Measurements from ENCODE around the gene CRYL1.

CRYL1 gene, protein sequence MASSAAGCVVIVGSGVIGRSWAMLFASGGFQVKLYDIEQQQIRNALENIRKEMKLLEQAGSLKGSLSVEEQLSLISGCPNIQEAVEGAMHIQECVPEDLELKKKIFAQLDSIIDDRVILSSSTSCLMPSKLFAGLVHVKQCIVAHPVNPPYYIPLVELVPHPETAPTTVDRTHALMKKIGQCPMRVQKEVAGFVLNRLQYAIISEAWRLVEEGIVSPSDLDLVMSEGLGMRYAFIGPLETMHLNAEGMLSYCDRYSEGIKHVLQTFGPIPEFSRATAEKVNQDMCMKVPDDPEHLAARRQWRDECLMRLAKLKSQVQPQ

DNA sequence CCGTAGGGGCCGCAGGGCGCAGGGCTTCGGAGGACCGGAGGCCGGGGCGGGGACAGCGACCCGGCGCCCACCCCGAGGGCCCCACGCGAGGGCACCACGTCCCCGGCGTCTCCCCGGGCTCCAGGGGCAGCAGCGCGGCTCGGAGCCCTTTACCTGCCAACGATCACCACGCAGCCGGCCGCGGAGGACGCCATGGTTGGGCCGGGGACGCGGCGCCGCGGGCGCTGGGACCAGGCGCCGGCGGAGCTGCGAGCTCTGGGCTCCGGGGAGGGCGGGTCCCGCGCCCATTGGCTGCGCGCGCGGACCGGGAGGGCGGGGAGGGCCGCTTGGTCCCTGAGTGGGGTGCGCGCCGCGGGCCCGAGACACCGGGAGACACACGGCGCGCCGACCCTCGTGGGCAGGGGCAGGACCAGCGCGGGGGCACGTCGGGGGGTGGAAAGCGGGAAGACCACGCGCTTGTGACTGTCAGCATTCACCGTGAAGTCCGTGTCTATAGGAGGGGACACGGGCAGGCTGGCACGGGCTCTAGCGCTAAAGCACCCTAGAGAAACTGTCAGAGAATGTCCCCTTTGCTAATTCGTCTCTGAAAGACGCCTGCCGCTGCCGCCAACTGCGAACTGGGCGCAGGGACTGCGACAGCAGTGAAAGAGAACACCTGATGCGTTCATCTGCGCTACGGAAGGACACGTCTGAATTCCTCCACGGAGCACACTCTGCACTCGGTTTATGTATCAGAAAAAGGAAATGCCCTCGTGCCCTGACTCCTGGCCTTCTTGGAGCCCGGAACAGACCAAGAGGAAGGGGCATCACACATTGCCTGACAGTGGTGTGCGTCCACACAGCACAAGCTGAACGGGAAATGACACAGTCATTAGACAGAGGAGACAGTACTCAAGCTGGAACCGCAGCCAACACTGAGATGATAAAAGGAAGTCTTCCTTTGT lies at the start of gene CRYL1:
CRYL1 (minus strand) TSS at position 257 of the 944 bp plus-strand sequence; CDS start at position 194, 63 bp downstream.
- peak; percentile 34 for DNase-seq (ENCODE audit: low read depth, low spot score)

DNA sequence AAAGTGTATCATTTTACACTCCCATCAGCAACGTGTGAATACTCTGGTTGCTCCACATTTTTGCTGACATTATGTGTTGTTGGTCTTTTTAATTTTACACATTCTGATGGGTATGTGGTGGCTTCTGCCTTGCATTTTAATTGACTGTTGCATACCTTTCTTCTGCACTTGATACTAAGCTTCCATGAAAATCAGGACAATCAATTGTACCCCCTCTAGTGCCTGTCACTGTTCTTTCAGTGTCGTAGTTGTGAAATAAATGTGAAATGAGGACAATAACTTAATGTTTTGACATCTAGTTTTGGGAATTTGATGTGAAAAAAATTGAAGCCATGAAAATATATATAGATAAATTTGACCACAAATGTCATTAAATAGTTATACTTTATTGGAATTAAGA lies 48.0 kb upstream of the CRYL1 start:
- DNase-seq (ENCODE audit: low read depth, low spot score): no peak

DNA sequence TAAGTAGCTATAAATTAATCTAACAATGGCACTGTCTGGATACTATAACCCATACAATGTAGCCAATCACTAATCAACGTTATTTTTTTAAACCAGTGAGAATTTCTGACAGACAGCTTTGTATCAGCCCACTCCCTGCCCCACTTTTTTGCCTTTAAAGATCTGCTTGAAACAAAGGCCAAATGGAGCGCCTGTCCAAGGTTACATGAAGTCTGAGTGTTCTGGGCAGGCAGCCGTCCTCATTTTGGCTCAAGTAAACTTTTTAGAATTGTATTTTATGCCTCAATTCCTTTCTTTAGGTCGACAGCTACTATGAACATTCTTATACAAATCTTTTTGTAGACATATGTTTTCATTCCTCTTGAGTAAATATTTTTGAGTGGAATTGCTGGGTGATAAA lies 47.5 kb upstream of the CRYL1 start:
- no peak for DNase-seq (ENCODE audit: low read depth, low spot score)

DNA sequence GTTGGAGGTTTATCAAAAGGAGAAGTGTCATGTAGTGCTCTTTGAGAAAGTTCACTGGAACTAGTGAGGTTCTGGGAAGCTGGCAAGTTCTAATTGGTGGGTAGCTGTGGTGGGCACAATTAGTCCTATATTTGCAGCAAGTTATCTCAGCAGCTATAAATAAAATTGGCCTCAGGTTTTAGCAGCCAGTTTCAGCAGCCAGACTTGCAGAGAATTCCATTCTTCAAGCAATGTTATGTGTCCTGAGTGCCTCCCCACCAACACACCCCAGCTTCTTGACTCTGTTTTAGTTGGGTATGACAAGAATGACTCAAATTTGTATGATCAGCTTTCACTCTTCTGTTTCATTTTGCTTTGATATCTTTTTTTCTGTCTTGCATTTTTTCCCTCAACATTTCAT lies 46.0 kb upstream of the CRYL1 start:
- no peak for DNase-seq (ENCODE audit: low read depth, low spot score)

DNA sequence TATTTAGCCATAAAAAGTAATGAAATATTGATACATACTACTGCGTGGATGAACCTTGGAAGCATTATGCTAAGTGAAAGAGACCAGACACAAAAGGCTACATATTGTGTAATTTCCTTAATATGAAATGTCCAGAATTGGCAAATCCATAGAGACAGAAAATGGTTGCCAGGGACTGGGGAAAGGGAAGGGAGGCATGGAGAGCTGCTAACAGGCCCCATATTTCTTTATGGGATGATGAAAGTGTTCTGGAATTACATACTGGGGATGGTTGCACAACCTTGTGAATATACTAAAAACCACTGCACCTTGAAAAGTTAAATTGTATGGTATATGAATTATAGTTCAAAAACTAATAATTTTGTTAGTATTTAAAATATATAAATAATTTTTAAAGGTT lies 44.9 kb upstream of the CRYL1 start:
- DNase-seq (ENCODE audit: low read depth, low spot score): no peak

DNA sequence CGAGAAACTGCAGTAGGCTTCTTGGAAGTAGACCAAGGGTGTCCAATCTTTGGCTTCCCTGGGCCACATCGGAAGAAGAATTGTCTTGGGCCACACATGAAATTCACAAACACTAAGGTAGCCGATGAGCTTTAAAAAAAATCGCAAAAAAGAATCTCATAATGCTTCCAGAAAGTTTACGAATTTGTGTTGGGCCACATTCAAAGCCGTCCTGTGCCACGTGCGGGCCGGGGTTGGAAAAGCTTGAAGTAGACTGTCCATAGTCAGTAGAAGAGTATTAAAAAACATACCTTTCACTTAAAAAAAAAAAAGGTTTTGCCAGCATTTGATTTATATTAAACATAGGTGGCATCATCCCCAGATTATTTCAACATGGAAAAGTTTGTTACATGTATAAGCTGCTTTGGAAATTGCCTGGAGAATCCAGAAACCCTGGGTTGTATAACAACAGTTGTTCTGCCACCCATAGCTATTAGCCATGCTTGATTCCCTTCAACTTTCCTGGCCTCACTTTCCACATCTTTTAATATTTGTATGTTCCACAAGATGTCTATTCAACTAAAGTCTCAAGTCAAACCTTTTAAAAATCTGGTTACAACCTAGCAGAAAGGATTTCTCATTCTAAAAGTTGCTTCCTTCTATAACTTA lies 42.3 kb upstream of the CRYL1 start:
- DNase-seq (ENCODE audit: low read depth, low spot score): no peak

DNA sequence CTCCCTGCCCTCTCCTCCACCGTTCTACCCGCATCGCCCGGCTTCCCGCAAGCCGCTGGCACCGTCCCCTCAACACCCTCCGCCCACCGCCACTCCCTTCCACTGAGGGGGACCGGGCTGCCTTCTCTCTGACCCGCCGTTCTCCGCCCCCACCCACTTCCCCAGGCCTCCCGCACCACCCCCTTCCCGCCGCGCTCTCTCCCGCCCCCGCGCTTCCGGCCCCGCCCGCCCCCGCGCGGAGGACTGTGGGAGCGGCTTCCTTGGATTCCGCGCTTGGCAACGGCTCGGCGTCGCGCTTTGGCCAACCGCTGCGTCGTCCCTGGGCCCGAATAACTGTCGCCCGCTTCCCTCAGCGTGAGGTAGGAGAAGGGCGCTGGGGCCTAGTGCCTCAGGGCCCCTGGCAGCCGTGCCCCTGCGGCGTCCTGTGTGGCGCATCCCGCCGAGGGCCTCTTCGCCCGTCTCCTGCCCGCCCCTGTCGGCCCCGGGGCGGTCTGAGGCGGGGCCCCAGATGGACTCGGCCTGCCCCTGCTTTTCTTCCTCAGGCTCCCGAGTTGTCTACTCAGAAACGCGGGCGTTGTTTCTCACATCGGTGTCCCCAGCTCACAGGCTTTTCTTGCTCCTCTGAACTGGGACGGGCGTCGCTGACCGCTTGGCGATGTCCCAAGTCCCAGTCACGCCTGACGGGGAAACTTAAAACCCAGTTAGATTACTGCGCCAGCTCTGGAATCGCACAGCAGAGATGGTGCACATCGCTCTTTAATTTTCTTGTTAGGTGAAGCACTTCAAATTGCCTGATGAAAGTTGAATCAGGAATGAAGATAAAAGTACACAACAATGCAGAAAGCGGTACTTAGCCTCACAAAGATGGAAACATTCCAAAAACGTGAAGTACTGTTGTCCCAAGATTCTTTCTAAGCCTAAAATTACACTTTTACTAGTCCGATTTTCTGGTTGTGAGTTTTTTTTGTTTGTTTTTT lies 41.5 kb upstream of the CRYL1 start, which contains the start of gene IFT88:
IFT88 (plus strand) TSS at position 260 of the 977 bp plus-strand sequence. CDS start 7,229 bp downstream, outside the sequence.
- peak; percentile 41 for DNase-seq (ENCODE audit: low read depth, low spot score)

DNA sequence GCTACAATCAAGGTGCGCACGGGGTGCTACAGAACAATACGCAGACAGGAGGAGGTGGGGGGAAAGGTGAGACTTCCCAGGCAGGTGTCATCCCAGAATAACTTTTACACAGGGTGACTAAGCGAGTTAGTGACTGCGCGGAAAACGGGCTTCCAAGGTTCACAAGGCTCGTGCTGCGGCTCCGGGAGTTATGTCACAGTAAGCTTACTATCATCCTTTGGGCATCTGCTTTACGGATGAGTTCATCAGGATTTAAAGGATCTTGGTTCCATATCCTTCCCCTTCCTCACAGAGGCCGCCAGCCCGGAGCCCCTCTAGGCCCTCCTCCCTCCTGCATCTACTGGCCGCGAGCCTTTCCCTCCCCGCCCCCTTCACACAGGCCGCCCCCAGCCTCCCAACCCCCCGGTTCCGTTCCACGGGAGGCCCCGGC lies 40.8 kb upstream of the CRYL1 start:
- DNase-seq (ENCODE audit: low read depth, low spot score): peak; percentile 2

DNA sequence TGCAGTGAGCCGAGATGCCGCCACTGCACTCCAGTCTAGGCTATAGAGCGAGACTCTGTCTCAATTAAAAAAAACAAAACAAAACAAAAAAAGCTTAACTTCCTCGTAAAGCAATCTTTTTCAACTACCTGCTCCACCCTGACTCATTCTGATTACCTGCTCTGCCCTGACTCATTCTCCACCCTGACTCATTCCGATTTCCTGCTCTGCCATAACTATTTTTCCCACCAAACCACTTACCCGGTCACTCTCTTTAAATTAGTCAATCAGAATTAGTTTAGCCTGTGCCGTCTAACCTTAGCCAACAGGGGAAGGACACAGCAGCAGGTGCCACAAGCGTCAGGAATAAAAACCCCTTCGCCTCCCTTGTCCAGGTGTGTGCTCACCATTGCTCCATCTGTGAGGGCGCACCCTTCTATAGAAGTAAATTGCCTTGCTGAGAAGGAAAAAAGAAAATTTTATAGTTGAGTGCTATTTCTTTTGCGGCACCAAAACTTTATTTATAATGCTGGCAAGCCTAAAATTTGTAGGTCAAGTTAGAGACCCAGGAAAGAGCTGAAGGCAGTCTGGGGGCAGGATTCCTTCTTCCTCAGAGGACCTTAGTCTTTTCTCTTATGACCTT lies 39.6 kb upstream of the CRYL1 start:
- DNase-seq (ENCODE audit: low read depth, low spot score): no peak

DNA sequence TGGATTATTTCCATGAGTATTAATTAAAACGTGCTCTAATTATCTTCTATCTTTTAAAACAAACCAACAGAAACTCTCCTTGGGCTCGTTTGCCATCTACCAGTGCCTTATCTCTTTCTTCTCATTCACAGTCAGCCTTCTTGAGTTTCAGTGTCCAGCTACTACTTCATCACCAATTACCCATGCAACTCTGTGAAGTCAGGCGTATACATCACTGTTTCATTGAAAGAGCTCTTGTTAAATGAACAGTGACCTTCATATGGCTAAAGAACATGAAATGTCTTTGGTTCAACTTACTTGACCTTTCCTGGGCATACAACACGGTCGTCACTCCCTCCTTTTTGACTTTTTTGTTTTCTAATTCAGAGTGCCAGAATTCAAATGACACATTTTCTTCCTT lies 36.1 kb upstream of the CRYL1 start:
- no peak for DNase-seq (ENCODE audit: low read depth, low spot score)

DNA sequence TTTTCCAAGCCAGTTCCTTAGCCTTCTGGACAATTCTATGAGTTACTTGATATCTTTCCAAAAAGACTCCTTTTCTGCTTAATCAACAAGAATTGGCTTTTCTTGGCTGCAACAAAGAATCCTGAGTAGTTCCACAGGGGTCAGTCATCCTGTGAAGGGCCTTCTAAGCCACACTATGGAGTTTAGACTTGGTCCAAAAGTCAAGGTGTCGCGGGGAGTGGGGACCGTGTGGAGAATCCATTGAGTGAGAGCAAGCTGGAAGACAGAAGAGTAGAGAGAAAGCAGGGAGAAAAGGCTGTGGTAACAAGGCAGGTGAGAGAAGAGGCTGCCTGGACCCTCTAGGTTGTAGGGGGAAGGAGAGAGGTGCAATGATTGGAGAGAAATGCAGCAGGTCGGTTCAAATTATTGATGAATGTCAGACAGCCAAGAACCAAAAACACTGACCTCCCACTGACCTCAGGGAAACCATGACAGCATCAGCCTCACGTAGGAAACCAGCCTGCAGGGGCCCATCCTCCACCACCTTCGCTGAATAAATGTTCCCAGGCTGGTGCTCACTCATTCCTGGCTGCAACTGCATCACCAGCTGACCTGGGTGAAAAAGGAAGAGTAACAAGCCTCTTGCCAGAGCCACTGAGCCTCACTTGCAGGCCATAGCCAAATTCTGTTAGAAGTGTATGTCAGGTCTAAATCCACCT lies 34.2 kb upstream of the CRYL1 start:
- DNase-seq (ENCODE audit: low read depth, low spot score): no peak

DNA sequence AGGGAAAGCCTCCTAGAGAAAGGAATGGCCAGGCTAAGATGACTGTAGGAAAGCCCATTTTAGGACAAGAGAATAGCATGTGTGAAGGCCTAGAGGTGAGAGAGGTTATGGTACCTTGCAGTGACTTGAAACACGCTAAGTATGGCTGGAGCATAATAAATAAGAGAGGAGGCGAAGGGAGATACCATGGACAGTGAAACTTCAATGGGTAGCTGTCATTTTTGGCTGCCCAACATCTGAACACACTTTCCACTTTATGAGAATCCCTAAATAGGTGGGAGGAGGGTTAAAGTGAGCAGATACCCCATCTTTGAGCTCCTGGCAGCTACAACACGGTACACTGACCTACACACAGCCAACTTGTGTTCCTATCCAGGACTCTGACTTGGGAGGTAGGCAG lies 33.3 kb upstream of the CRYL1 start:
- DNase-seq (ENCODE audit: low read depth, low spot score): no peak

DNA sequence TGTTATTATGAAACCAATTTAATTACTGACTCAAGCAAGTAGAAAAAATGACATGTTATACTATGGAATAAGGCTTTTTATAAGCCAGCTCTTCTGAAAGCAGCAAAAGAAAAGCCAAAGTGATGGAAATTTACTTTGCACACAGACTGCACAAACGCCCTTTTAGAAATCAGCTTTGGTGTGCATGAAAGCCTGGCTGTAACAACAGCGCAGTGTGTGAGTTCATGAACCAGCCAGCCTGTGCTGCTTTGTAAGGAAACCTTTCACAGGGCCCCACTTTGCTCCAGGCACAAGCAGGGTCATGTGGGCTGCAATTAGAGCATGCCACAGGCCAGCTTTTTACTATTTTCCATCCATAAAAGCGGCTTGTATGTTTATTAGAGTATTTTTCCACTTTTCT lies 27.7 kb upstream of the CRYL1 start:
- no peak for DNase-seq (ENCODE audit: low read depth, low spot score)

DNA sequence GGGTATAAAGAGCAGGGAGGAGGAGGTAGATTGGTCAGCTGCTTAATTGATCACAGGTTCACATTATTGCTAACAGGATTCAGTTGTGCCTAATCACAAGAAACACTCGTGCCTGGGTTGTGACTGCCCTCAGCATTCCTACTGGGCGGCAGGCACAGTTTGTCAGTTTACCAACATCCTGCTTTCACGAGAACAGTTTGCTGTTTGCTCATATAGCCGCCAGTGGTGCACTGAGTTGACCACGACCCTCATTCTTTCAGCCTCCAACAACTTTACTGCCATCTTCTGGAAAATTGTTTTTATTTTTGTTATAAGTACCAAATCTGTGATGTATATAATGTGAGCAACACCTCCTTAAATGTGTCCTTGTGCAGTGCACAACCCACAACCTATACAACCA lies 25.1 kb upstream of the CRYL1 start:
- DNase-seq (ENCODE audit: low read depth, low spot score): no peak

DNA sequence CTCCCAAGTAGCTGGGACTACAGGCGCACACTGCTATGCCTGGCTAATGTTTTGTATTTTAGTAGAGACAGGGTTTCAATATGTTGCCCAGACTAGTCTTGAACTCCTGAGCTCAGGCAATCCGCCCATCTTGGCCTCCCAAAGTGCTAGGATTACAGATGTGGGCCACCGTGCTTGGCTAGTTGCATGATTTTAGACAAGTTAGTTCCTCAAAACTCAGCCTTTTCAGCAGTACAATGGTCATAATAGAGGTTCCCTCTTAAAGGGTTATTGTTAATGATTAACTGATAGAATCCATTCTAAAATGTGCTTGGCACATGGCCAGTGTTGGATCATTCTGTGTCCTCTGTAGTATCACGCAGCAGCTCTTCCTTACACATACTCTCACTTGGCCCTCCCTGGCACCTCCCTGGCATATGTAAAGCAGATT lies 21.8 kb upstream of the CRYL1 start:
- no peak for DNase-seq (ENCODE audit: low read depth, low spot score)

DNA sequence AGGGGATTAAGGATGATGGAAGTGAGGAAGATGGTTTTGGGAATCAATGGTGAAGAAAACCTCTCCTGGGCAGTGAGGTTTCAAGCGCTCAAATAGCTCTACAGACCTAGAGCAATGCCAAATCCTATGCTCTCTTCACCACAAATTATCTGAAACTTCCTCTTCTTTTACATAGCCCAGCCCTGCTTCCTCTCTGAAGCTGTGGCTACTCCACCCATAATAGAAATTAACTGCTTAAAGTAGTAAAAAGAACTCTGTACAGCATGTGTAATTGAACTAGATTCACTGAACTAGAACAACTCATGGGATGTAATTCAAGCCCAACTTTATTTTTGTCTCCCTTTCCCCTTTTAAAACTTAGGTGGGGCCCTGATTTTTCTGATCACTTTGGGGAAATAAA lies 20.9 kb upstream of the CRYL1 start:
- no peak for DNase-seq (ENCODE audit: low read depth, low spot score)

DNA sequence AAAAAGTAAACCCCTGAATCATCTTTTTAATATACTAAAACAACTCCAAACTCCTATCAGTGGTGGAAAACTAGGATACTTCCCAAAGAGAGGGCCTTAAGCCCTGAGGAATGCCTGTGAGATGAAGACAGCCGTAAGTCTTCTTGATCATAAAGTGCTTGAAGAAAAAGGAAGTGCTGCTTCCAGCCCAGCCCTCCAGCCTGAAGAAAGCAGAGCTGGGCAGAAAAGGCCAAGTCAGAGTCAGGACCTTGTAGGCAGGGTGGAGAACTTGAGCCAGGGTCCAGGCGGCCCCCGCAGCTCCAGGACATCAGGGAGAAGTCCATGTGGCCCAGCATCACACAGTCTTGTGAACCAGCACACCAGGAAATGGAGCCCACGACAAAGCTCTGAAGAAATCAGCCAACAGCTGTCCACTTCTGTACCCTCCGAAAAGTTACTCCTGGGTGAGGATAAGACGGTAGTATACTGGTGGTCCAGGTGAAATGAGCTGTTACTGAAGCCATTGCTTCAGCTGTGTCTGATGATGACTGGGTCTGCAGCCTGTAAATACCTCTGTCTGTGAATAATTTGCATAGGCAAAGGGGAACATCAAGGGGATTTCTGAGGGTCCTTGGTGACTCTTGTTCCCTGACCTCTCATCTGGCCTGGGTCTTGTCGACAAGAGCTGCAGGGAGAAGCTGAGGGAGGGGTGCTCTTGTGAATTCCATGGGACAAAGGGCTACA lies 18.7 kb upstream of the CRYL1 start:
- no peak for DNase-seq (ENCODE audit: low read depth, low spot score)

DNA sequence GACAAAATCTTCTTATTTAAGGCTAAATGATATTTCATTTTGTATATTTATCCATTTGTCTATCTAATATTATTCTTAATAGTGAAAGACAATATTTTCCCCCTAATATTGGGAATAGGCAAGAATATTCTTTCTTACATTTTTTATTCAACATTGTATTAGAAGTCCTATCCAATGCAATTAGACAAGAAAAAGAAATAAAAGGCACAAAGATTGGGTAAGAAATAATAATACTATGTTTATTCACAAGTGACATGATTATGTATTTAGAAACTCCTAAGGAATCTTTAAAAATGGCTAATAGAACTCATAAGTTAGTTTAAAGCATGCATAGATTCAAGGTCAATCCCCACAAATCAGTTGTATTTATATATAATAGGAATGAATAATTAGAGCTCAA lies 11.3 kb upstream of the CRYL1 start:
- DNase-seq (ENCODE audit: low read depth, low spot score): no peak

DNA sequence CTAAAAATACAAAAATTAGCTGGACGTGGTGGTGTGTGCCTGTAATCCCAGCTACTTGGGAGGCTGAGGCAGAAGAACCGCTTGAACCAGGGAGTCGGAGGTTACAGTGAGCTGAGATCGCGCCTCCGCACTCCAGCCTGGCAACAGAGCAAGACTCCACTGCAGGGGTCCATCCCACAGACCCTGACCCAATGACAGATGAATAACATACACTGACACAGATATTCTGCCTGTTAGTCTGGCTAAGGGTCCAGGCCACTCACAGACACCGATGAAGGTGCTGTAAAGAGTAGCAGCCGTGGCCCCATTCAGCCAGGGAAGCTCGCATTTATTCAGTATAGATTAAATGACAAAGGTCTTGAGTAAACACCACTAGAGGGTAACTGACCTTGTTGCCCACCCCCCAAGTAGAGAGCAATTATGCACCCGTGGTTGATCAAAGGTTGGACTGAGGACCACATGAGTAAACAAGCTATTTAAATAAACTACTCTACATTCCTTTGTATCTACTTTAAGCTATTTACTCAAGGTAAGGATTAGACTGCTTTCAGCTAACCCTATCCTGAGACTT lies 8.5 kb upstream of the CRYL1 start:
- no peak for DNase-seq (ENCODE audit: low read depth, low spot score)

Measured in activated naive CD8-positive, alpha-beta T cell treated with anti-CD3 and anti-CD28 coated beads, Interleukin-2, amount 50 U/mL, for 16 hours (primary cell).